ENCODE results near the gene CACNA1B.
"Not testable (repeated sequence)": the region's sequence is repeated elsewhere in the genome, so short reads cannot be mapped to it uniquely, and the experiment has no call there.

The CACNA1B gene

GRCh38 chr9:137885121-137885520, 7.5 kb downstream of the CACNA1B start:
- DNase-seq: not testable (repeated sequence)

GRCh38 chr9:137888621-137889020, 11.0 kb downstream of the CACNA1B start:
- not testable (repeated sequence) for DNase-seq; H3K4me1 ChIP-seq (ENCODE audit: control insufficient read depth, insufficient read depth, low read length, poor library complexity, severe bottlenecking); H3K36me3 ChIP-seq (ENCODE audit: control insufficient read depth, insufficient read depth, low read length); H3K9me3 ChIP-seq (ENCODE audit: control insufficient read depth, low read length); H3K4me3 ChIP-seq (ENCODE audit: insufficient read depth, low read depth, low read length, poor library complexity, severe bottlenecking); H3K27me3 ChIP-seq (replicated peaks; ENCODE audit: control insufficient read depth, insufficient read depth, low read length, poor library complexity, severe bottlenecking); H3K27ac ChIP-seq (ENCODE audit: insufficient read depth, low read length, poor library complexity, severe bottlenecking)

More at GRCh38 chr9:137885121-137885520, 7.5 kb downstream of the CACNA1B start:
- not testable (repeated sequence) for H3K9me3 ChIP-seq (ENCODE audit: control insufficient read depth, low read length); H3K27me3 ChIP-seq (replicated peaks; ENCODE audit: control insufficient read depth, insufficient read depth, low read length, poor library complexity, severe bottlenecking); H3K27ac ChIP-seq (ENCODE audit: insufficient read depth, low read length, poor library complexity, severe bottlenecking); H3K36me3 ChIP-seq (ENCODE audit: control insufficient read depth, insufficient read depth, low read length); H3K4me1 ChIP-seq (ENCODE audit: control insufficient read depth, insufficient read depth, low read length, poor library complexity, severe bottlenecking); H3K4me3 ChIP-seq (ENCODE audit: insufficient read depth, low read depth, low read length, poor library complexity, severe bottlenecking)

GRCh38 chr9:137889966-137890365, 12.4 kb downstream of the CACNA1B start:
- H3K36me3 ChIP-seq (ENCODE audit: control insufficient read depth, insufficient read depth, low read length); H3K4me1 ChIP-seq (ENCODE audit: control insufficient read depth, insufficient read depth, low read length, poor library complexity, severe bottlenecking); H3K27ac ChIP-seq (ENCODE audit: insufficient read depth, low read length, poor library complexity, severe bottlenecking); DNase-seq; H3K4me3 ChIP-seq (ENCODE audit: insufficient read depth, low read depth, low read length, poor library complexity, severe bottlenecking); H3K9me3 ChIP-seq (ENCODE audit: control insufficient read depth, low read length); H3K27me3 ChIP-seq (replicated peaks; ENCODE audit: control insufficient read depth, insufficient read depth, low read length, poor library complexity, severe bottlenecking): not testable (repeated sequence)

- not testable (repeated sequence) for H3K4me1 ChIP-seq (ENCODE audit: control insufficient read depth, insufficient read depth, low read length, poor library complexity, severe bottlenecking); H3K27me3 ChIP-seq (replicated peaks; ENCODE audit: control insufficient read depth, insufficient read depth, low read length, poor library complexity, severe bottlenecking); H3K9me3 ChIP-seq (ENCODE audit: control insufficient read depth, low read length); H3K36me3 ChIP-seq (ENCODE audit: control insufficient read depth, insufficient read depth, low read length); H3K4me3 ChIP-seq (ENCODE audit: insufficient read depth, low read depth, low read length, poor library complexity, severe bottlenecking); DNase-seq; H3K27ac ChIP-seq (ENCODE audit: insufficient read depth, low read length, poor library complexity, severe bottlenecking)
Measured at GRCh38 chr9:137890768-137891587, 13.4 kb downstream of the CACNA1B start.

GRCh38 chr9:137891588-137892423, 14.2 kb downstream of the CACNA1B start:
- Histone ChIP-seq H3K36me3 (ENCODE audit: control insufficient read depth, insufficient read depth, low read length) (no peaks in the 10 kb centered on the region), H3K4me3 (ENCODE audit: insufficient read depth, low read depth, low read length, poor library complexity, severe bottlenecking) (no peak overlapping the region), H3K27me3 (replicated peaks; ENCODE audit: control insufficient read depth, insufficient read depth, low read length, poor library complexity, severe bottlenecking) (no peaks in the 10 kb centered on the region), H3K4me1 (ENCODE audit: control insufficient read depth, insufficient read depth, low read length, poor library complexity, severe bottlenecking) (no peaks in the 10 kb centered on the region), H3K9me3 (ENCODE audit: control insufficient read depth, low read length) (no peaks in the 10 kb centered on the region), H3K27ac (ENCODE audit: insufficient read depth, low read length, poor library complexity, severe bottlenecking) (no peak overlapping the region)
- no peak for DNase-seq

GRCh38 chr9:137892424-137893191, 15.0 kb downstream of the CACNA1B start:
- Histone ChIP-seq H3K27ac (ENCODE audit: insufficient read depth, low read length, poor library complexity, severe bottlenecking) (no peak overlapping the region), H3K4me3 (ENCODE audit: insufficient read depth, low read depth, low read length, poor library complexity, severe bottlenecking) (no peak overlapping the region), H3K27me3 (replicated peaks; ENCODE audit: control insufficient read depth, insufficient read depth, low read length, poor library complexity, severe bottlenecking) (no peaks in the 10 kb centered on the region), H3K4me1 (ENCODE audit: control insufficient read depth, insufficient read depth, low read length, poor library complexity, severe bottlenecking) (no peaks in the 10 kb centered on the region), H3K9me3 (ENCODE audit: control insufficient read depth, low read length) (no peaks in the 10 kb centered on the region), H3K36me3 (ENCODE audit: control insufficient read depth, insufficient read depth, low read length) (no peaks in the 10 kb centered on the region)
- no peak for DNase-seq

GRCh38 chr9:137893670-137894069, 16.1 kb downstream of the CACNA1B start:
- Histone ChIP-seq H3K4me3 (ENCODE audit: insufficient read depth, low read depth, low read length, poor library complexity, severe bottlenecking) (no peak overlapping the region), H3K4me1 (ENCODE audit: control insufficient read depth, insufficient read depth, low read length, poor library complexity, severe bottlenecking) (no peaks in the 10 kb centered on the region), H3K27me3 (replicated peaks; ENCODE audit: control insufficient read depth, insufficient read depth, low read length, poor library complexity, severe bottlenecking) (no peaks in the 10 kb centered on the region), H3K36me3 (ENCODE audit: control insufficient read depth, insufficient read depth, low read length) (no peaks in the 10 kb centered on the region), H3K27ac (ENCODE audit: insufficient read depth, low read length, poor library complexity, severe bottlenecking) (no peak overlapping the region), H3K9me3 (ENCODE audit: control insufficient read depth, low read length) (no peaks in the 10 kb centered on the region)
- DNase-seq: no peak

- no peak for DNase-seq
- no peaks in the 10 kb centered on the region for H3K4me1 ChIP-seq (ENCODE audit: control insufficient read depth, insufficient read depth, low read length, poor library complexity, severe bottlenecking)
- no peaks in the 10 kb centered on the region for H3K36me3 ChIP-seq (ENCODE audit: control insufficient read depth, insufficient read depth, low read length)
- H3K27me3 ChIP-seq (replicated peaks; ENCODE audit: control insufficient read depth, insufficient read depth, low read length, poor library complexity, severe bottlenecking): no peaks in the 10 kb centered on the region
- H3K4me3 ChIP-seq (ENCODE audit: insufficient read depth, low read depth, low read length, poor library complexity, severe bottlenecking): no peak overlapping the region
- H3K27ac ChIP-seq (ENCODE audit: insufficient read depth, low read length, poor library complexity, severe bottlenecking): no peak overlapping the region
- no peaks in the 10 kb centered on the region for H3K9me3 ChIP-seq (ENCODE audit: control insufficient read depth, low read length)
Measured at GRCh38 chr9:137899551-137900360, 22.2 kb downstream of the CACNA1B start.

GRCh38 chr9:137900584-137901310, 23.2 kb downstream of the CACNA1B start:
- no peak for DNase-seq
- no peaks in the 10 kb centered on the region for H3K9me3 ChIP-seq (ENCODE audit: control insufficient read depth, low read length)
- no peak overlapping the region for H3K4me3 ChIP-seq (ENCODE audit: insufficient read depth, low read depth, low read length, poor library complexity, severe bottlenecking)

More at GRCh38 chr9:137900584-137901310, 23.2 kb downstream of the CACNA1B start:
- H3K4me1 ChIP-seq (ENCODE audit: control insufficient read depth, insufficient read depth, low read length, poor library complexity, severe bottlenecking): no peaks in the 10 kb centered on the region
- H3K36me3 ChIP-seq (ENCODE audit: control insufficient read depth, insufficient read depth, low read length): no peaks in the 10 kb centered on the region
- H3K27me3 ChIP-seq (replicated peaks; ENCODE audit: control insufficient read depth, insufficient read depth, low read length, poor library complexity, severe bottlenecking): no peaks in the 10 kb centered on the region
- H3K27ac ChIP-seq (ENCODE audit: insufficient read depth, low read length, poor library complexity, severe bottlenecking): no peak overlapping the region
